ENCODE data around the gene AZU1.

The AZU1 gene

DNA sequence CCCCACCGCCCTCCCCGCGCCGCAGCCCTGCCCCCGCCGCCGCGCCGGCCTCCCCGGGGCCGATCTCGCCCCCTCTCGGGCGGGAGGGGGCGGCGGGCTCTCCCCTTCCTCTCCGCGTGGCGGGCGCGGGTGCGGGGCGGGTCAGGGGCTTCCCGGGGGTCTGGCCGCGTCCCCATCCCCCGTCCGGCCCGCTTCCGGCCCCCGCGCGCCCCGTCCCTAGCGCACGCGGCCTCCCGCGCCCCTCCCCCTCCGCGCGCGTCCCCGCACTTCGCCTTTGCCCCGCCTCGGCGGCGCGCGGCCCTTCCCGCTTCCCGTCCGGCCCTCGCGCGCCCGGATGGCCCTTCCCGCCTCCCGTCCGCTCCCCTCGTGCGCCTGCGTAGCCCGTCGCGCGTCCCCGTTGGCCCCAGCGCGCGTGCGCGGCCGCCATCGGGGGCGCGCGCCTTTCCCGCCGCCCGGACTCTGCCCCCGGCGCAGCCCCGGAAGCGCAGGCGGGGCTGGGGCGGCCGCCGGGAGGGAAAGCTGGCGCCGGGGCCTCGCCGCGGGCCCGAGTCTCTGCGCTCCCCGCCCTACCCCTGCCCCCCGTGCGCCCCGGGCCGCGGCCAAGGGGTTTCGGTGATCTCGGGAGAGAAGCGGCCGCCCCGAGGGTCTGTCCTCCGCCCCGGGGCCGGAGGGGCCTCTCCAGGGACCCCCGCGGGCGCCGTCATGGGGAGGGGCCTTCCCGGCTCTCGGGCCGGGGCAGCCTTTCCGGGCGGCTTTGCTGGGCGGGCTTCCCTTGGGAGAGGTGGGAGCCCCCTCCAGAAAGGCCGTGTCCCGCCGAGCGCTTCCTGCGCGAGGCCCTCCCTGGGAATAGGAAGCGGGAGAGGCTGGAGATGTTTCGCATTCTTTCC is 29.9 kb upstream of the AZU1 start:
- DNase-seq (ENCODE audit: low spot score) = peak; percentile 63

- DNase-seq (ENCODE audit: low spot score) = no peak
Observed at GRCh38 chr19:798415-799075, 29.1 kb upstream of the AZU1 start.

GRCh38 chr19:799076-799881 is 28.4 kb upstream of the AZU1 start:
- no peak for DNase-seq (ENCODE audit: low spot score)

DNA sequence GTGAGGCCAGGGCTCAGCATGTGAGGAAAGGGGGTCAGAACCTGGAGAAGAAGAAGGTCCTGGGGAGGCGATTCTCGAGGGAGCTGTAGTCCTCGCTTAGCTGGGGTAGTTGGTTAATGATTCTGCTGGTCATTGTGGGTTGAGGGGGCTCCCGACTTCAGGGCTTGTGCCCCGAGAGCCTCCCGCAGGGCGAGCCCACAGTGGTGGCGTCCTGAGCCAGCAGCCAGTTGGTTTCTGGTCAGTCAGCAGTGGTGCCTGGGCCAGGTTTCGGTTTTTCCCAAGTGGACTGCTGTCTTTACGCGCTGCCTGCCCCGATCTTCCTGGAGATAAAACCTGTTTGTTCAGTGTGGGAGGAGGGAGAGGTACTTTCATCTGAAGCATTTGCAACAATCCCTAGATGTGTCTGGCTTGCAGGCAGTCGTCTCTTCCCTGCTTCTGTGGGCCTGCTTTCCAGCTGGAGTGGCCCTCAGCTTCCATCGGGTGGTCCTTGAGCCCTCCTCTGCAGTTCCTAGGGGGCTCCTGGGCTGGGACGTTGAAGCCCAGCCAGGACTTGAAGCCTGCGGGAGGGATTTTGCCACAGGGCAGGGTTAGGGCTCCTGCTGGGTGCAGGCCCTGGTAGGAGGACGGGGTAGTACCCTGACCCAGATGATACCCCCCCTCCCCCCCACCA is 27.1 kb upstream of the AZU1 start:
- DNase-seq (ENCODE audit: low spot score) = no peak

DNA sequence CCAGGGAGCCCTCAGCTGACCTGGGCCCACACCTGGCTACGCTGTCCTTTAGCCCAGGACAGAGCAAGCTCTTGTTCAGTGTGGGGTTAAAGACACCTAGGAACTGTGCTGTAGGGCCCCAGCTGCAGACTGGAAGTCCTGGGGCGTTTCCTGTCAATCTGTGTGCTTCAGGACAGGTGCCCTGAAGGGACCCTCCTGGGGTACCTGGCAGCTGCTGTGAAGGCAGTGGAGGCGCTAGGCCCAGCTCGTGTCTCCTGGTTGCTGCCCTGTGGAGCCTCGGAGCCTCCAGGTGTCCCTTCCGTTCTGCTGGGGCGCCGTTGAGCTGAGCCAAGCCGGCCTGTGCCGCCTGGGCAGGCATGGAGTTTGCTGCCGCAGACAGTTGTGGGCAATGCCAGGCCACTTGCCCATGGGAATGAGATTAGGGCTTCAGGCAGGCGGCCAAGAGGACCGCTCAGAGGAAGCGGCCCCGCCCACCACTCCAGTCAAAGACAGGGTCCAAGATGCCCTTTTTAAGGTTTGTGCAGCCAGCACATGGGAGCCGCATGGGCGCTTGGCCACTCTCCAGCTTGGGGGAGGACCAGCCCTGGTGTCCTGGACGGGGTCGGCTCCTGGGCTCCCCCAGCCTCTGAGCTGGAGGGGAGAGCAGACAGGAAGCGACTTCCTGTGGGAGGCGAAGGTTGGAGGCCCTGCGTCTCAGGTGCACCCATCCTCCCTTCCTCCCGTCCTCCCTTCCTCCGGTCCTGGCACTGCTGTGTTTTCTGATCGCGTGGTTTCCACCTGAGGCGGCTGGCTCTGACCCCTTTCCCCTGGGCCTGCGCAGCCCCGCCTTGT is 26.4 kb upstream of the AZU1 start:
- DNase-seq (ENCODE audit: low spot score) = no peak

DNA sequence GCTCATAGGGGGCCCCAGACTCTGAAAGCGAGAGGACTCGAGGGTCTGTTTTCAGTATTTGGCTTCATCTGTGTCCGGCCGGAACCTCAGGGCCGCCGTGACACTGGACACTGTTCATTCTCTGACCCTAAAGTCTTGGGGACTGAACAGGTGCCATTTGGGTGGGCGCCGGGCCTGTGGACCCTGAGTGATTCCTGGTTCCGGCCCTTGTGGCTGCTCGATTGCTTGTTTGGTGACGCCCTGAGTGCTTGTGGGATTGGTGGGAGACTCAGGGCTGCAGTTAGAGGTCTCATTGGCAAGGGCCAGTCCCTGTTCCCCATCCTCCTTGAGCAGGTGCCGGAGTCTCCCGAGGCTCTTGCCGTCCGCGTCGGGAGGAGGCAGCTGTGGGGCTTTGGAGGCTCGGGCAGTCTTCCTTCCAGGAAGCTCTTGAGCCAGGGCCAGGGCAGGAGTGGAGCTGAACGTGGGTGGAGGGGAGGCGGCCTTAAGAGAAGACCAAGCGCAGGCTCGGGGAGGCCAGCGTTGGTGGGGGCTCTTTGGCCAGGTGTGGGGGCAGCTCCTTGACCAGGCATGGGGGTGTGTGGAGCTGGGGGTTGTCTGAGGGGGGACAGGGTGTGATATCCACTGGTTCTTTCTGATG is 25.7 kb upstream of the AZU1 start:
- DNase-seq (ENCODE audit: low spot score) = no peak

GRCh38 chr19:802498-803098 is 25.0 kb upstream of the AZU1 start:
- no peak for DNase-seq (ENCODE audit: low spot score)

DNA sequence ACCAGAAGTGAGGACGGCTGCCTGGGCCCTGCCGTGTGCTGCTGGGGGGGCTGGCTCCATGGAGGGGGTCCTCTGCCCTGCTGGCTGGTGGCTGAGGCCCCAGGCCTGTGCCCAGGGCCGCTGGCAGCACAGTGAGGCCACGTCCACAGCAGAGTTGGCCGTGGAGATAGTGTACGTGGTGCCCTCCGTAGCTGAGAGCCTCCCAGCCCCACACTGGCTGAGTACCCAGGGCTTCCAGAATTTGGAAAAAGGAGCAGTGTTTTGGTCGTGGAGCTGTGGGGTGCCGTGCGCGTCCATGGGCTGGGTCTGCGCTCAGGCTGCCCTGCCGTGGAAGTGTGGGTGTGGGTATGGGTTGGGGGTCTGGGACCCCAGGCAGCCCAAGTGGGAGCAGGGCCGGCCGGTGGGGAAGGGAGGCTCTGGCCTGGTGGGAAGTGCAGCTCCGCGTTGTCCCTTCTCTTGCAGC is 24.5 kb upstream of the AZU1 start:
- no peak for DNase-seq (ENCODE audit: low spot score)

- DNase-seq (ENCODE audit: low spot score) = no peak
Observed at GRCh38 chr19:803686-804418, 23.8 kb upstream of the AZU1 start.

- DNase-seq (ENCODE audit: low spot score) = no peak
Observed at GRCh38 chr19:804419-805165, 23.0 kb upstream of the AZU1 start.

DNA sequence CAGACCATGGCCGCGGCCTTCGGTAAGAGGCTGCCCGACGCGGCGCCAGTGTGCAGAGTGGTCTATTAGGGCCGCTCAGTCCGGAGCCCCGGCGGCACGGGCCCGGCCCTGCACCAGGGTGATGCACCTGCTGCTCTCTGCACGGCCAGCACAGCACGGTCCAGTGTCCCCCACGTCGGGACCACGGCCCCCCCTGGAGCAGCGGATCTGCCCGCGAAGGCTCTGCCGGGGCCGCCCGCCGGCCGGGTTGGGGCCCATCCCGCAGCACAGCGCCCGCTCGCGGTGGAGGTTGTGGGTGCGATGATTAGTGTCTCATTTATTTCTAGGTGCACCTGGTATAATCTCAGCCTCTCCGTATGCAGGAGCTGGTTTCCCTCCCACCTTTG is 22.5 kb upstream of the AZU1 start:
- no peak for DNase-seq (ENCODE audit: low spot score)

DNA sequence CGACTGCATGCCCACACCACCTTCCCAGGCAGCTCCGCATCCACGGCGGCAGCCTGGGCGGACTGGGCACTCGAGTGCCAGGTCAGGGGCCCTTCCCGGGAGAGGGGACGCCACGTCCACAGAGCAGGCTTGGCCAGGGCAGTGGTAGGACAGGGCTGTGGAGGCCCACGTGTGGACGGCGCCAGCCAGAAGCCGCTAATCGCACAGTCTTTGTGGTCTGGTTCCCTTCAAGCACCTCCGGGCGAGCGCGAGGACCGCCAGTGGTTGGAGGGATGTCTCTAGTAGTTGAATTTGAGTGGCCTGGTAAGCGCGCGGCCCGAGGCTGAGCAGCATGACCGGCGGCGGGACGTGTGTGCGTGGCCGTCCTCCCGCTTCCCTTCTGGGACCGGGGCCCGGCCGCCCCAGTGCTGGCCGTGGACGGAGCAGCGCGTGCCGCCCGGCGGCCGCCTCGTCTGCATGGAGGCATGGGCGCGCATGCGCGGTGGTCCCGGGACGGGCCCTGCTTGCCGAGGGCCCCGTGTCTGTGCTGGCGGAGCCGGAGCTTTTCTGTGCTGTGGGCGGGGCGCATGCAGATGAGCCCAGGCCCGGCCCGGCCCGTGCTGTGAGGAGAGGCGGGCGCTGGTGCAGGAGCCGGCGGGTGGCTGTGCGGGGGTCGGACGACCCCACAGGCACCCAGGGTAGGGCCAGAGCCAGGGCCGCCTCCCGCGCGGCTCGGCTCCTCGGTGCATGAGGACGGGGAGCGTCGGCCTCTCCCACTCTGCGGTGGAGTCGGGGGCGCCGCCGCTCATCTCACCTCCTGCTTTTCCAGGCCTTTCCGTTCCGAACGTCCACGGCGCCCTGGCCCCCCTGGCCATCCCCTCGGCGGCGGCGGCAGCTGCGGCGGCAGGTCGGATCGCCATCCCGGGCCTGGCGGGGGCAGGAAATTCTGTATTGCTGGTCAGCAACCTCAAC is 21.8 kb upstream of the AZU1 start:
- DNase-seq (ENCODE audit: low spot score) = no peak

DNA sequence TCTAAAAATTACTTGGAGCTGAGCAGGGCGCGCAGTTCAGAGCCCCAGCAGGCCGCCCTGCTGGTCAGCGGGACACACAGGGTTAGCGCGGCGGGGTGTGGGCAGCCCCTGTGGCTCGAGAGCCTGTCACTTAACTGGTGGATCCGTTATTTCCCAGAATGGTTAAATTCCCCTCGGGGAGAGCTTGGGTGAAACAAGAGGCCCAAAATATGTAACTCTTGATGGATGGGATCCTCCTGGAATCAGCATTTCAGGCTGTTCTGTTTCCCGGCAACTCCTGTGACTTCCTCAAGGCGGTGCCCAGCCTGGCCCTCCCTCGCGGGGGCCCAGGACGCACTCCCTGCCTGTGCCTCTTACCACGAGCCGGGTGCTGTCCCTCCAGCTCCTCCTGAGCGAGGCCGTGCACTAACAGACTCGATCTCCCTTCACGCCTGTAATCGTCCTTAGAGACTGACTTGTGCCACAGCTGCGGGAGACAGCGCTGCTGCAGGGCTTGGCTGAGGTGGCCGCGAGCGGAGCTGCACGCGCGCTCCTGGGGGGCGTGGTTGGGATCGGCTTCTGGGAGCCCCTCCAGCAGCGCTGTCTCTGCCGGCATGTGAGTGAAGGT is 20.7 kb upstream of the AZU1 start:
- no peak for DNase-seq (ENCODE audit: low spot score)

GRCh38 chr19:807627-808422 is 19.8 kb upstream of the AZU1 start:
- DNase-seq (ENCODE audit: low spot score) = no peak

GRCh38 chr19:808423-808775 is 19.2 kb upstream of the AZU1 start:
- no peak for DNase-seq (ENCODE audit: low spot score)

GRCh38 chr19:810077-810855 is 17.4 kb upstream of the AZU1 start:
- DNase-seq (ENCODE audit: low spot score) = no peak
